WERI-Rb-1 (cell line): Measurements from ENCODE around the gene TEDC1.

Experiments
- DNase-seq: peaks from one replicate; pipeline ENCODE4 v3.0.0-alpha.2; 2020
- H3K27ac ChIP-seq: fragments of 250-450 bp; sonication (Bioruptor Pico); 2 replicates; pipeline ENCODE4 v1.5.1; 2020; ENCODE audit warnings: mild to moderate bottlenecking, moderate library complexity
- H3K27me3 ChIP-seq: fragments of 250-450 bp; sonication (Bioruptor Pico); 2 replicates; pipeline ENCODE4 v1.5.1; 2021; ENCODE audit warnings: mild to moderate bottlenecking, low read depth, moderate library complexity; ENCODE audit not compliant: insufficient read depth, severe bottlenecking
- H3K36me3 ChIP-seq: fragments of 250-450 bp; sonication (Bioruptor Pico); 2 replicates; pipeline ENCODE4 v1.5.1; 2020; ENCODE audit warnings: mild to moderate bottlenecking, moderate library complexity
- H3K4me3 ChIP-seq: 2 replicates; pipeline ENCODE4 v1.5.1; 2011; ENCODE audit warnings: low read depth, mild to moderate bottlenecking, control low read depth, low read length
- H3K9me3 ChIP-seq: fragments of 250-450 bp; sonication (Bioruptor Pico); 2 replicates; pipeline ENCODE4 v1.5.1; 2021; ENCODE audit warnings: mild to moderate bottlenecking, moderate library complexity; ENCODE audit not compliant: severe bottlenecking
- CTCF ChIP-seq: IDR thresholded peaks from 2 replicates; pipeline ENCODE4 v1.5.1; 2011; ENCODE audit warnings: low read depth, mild to moderate bottlenecking, control low read depth, inconsistent platforms, low read length

The TEDC1 gene

DNA sequence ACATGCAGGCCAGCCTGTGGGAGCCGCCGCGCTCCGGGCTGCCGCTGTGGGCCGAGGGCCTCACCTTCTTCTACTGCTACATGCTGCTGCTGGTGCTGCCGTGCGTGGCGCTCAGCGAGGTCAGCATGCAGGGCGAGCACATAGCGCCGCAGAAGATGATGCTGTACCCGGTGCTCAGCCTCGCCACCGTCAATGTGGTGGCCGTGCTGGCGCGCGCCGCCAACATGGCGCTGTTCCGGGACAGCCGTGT lies 38.2 kb downstream of the TEDC1 start:
- no peaks in the 10 kb centered on the region for H3K9me3 ChIP-seq
- H3K4me3 ChIP-seq: no peak overlapping the region
- no peak overlapping the region for H3K27ac ChIP-seq

GRCh38 chr14:105529569-105530284 lies 38.7 kb downstream of the TEDC1 start:
- TF ChIP-seq CTCF: no peak
- no peaks in the 10 kb centered on the region for H3K9me3 ChIP-seq
- no peak overlapping the region for H3K27ac ChIP-seq
- H3K4me3 ChIP-seq: no peak overlapping the region
- no peak for DNase-seq
- H3K27me3 ChIP-seq: peaks cover 24% of the 10 kb centered on the region
- H3K36me3 ChIP-seq: peaks cover 4% of the 10 kb centered on the region; the same call in 1 of the 2 replicates

More for the DNA sequence above, 38.2 kb downstream of the TEDC1 start:
- peaks cover 4% of the 10 kb centered on the region; the same call in 1 of the 2 replicates for H3K36me3 ChIP-seq
- TF ChIP-seq CTCF: no peak
- H3K27me3 ChIP-seq: peaks cover 23% of the 10 kb centered on the region
- no peak for DNase-seq

GRCh38 chr14:105530285-105531087 lies 39.4 kb downstream of the TEDC1 start:
- no peak for DNase-seq
- Histone ChIP-seq H3K27ac (no peak overlapping the region), H3K4me3 (no peak overlapping the region), H3K36me3 (peaks cover 4% of the 10 kb centered on the region; the same call in 1 of the 2 replicates), H3K9me3 (no peaks in the 10 kb centered on the region), H3K27me3 (peaks cover 24% of the 10 kb centered on the region)
- TF ChIP-seq CTCF: no peak

GRCh38 chr14:105531088-105531893 lies 40.2 kb downstream of the TEDC1 start:
- DNase-seq: no peak
- Histone ChIP-seq H3K4me3 (no peak overlapping the region), H3K9me3 (no peaks in the 10 kb centered on the region), H3K27me3 (peaks cover 25% of the 10 kb centered on the region), H3K36me3 (peaks cover 4% of the 10 kb centered on the region; the same call in 1 of the 2 replicates), H3K27ac (no peak overlapping the region)
- TF ChIP-seq CTCF: no peak

- no peak for TF ChIP-seq CTCF
- DNase-seq: no peak
- H3K27me3 ChIP-seq: peaks cover 31% of the 10 kb centered on the region
- no peak overlapping the region for H3K4me3 ChIP-seq
- H3K36me3 ChIP-seq: peaks cover 4% of the 10 kb centered on the region; the same call in 1 of the 2 replicates
- H3K27ac ChIP-seq: no peak overlapping the region
- no peaks in the 10 kb centered on the region for H3K9me3 ChIP-seq
These were observed 41.0 kb downstream of the TEDC1 start for GRCh38 chr14:105531894-105532623.
